ENCODE results near the gene OR12D3. TPM values are rescaled to one million over a fixed set of nuclear protein-coding genes. Genes with fewer than 3 reads are reported as not detected.
"Not testable (repeated sequence)": the region's sequence is repeated elsewhere in the genome, so short reads cannot be mapped to it uniquely, and the experiment has no call there.

OR12D3 gene, protein sequence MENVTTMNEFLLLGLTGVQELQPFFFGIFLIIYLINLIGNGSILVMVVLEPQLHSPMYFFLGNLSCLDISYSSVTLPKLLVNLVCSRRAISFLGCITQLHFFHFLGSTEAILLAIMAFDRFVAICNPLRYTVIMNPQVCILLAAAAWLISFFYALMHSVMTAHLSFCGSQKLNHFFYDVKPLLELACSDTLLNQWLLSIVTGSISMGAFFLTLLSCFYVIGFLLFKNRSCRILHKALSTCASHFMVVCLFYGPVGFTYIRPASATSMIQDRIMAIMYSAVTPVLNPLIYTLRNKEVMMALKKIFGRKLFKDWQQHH
- total RNA-seq, result not detected

- no peak for DNase-seq (ENCODE audit: low read depth in 2 of 3, low spot score in 2 of 3)
Observed at GRCh38 chr6:29375191-29375590, at the start of gene OR12D3. TSS of gene OR12D3 (minus strand) at chr6:29375291. CDS start at chr6:29375287, 4 bp downstream.

- DNase-seq (ENCODE audit: low read depth in 2 of 3, low spot score in 2 of 3), result no peak
Observed at GRCh38 chr6:29424575-29424974, 49.5 kb upstream of the OR12D3 start.

GRCh38 chr6:29424168-29424567 lies 49.1 kb upstream of the OR12D3 start:
- no peak for DNase-seq (ENCODE audit: low read depth in 2 of 3, low spot score in 2 of 3)

DNA sequence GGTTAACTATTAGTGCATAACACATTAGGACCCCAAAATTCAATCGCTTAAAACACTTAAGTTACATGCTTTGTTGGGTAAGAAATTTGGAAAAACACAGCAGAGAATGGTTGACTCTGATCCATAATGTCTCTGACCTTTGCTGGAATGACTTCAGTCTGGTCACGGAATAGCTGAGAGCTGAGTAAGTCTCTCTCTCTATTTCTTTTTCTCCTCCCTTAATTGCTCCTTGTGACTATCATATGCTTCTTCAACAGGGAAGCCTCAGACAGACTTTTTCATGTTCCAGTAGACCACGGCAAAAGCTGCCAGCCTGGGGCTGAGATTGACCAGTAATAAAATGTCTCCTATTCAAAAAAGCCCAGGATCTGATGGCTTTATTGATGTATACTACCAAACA lies 44.4 kb upstream of the OR12D3 start:
- no peak for DNase-seq (ENCODE audit: low read depth in 2 of 3, low spot score in 2 of 3)

GRCh38 chr6:29414588-29414987 lies 39.5 kb upstream of the OR12D3 start, which contains the start of gene OR12D1:
TSS of gene OR12D1 (plus strand) at chr6:29414928.
- peak in 1 of 3 donors; percentile 10 for DNase-seq (ENCODE audit: low read depth in 2 of 3, low spot score in 2 of 3)

DNA sequence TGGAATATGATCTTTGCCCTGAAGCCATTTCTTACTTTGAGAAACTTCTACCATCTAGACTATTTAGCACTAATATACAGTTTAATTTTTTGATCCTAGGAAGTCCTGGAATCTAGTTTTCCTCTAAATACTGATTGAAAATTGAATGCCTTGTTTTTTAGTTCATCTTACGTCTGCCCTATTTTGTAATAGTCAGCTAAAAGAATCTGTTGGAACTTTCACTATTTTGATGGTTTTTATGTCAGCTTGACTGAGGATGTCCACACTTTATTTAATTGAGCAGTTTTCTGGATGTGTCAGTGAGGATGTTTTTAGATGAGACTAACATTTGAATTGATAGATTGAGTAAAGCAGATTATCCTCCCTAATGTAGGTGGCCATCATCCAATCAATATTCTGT lies 28.7 kb upstream of the OR12D3 start:
- no peak for DNase-seq (ENCODE audit: low read depth in 2 of 3, low spot score in 2 of 3)

GRCh38 chr6:29399525-29399924 lies 24.4 kb upstream of the OR12D3 start:
- no peak for DNase-seq (ENCODE audit: low read depth in 2 of 3, low spot score in 2 of 3)

- no peak for DNase-seq (ENCODE audit: low read depth in 2 of 3, low spot score in 2 of 3)
Observed at GRCh38 chr6:29395331-29395730, 20.2 kb upstream of the OR12D3 start, which contains the start of gene OR12D2. TSS of gene OR12D2 (plus strand) at chr6:29395631. CDS start at chr6:29396700, 1,069 bp downstream.

DNA sequence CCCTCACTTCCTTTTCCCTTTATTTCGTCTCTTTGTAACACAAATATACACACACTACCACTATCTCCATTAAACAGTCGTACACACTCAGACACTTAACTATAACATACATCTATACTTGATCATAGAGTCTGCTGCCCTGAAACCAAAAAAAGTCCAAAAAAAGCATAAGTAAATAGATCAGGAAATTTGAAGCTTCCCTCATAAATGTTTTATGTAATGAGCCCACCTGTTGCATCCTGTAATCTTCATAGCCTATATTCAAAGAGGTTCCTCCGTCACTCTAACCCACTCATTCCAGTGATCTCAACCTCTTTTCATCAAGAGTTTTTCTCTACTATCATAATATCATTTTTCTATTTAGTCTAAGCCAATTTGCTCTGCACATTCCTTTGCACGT lies 13.4 kb upstream of the OR12D3 start:
- no peak for DNase-seq (ENCODE audit: low read depth in 2 of 3, low spot score in 2 of 3)

- peak in 2 of 3 donors; percentile 22 to 35 for DNase-seq (ENCODE audit: low read depth in 2 of 3, low spot score in 2 of 3)
Observed at GRCh38 chr6:29376003-29376402, 912 bp upstream of the OR12D3 start.

DNA sequence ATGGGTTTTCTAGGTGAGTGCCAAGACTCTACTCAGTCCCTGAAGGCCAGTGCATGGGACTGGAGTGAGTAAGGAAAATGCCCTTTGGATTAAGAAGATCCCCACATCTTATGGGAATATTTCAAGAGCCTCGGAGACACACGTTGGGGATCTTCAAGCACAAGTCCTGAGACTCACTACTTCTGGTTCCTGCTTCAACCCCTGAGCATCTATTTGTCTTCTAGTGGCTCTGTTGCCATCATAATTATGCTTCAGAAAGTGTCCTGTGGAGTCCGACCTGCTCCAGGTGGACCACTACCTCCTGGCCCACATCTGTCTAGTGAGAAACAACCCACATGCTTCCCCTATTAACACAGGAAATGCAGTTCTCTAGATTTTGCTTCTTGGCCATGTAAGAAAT lies 6.3 kb downstream of the OR12D3 start, which contains the start of gene OR5V1:
Gene OR5V1 (minus strand): TSS at position 101 of the 400 bp plus-strand sequence. CDS start 12,670 bp downstream, outside the sequence.
- no peak for DNase-seq (ENCODE audit: low read depth in 2 of 3, low spot score in 2 of 3)

GRCh38 chr6:29355603-29356002 lies 19.5 kb downstream of the OR12D3 start:
- DNase-seq (ENCODE audit: low read depth in 2 of 3, low spot score in 2 of 3), result peak in 1 of 3 donors; percentile 4

- no peak for DNase-seq (ENCODE audit: low read depth in 2 of 3, low spot score in 2 of 3)
Observed at GRCh38 chr6:29354980-29355379, 20.1 kb downstream of the OR12D3 start.

- DNase-seq (ENCODE audit: low read depth in 2 of 3, low spot score in 2 of 3), result not testable (repeated sequence)
Observed at GRCh38 chr6:29349348-29349747, 25.7 kb downstream of the OR12D3 start.

DNA sequence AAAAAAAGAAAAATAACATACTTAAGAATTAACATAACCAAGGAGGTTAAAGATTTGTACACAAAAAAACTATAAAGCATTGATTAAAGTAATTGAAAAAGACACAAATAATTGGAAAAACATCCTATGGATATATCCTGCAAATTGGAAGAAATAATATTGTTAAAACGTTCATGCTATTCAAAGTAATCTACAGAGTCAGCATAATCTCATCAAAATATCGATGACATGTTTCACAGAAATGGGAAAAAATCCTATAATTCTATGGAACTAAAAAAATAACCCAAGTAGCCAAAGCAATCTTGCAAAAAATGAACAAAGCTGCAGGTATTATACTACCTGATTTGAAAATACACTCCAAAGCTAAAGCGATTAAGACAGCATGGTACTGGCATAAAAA lies 29.7 kb downstream of the OR12D3 start:
- DNase-seq (ENCODE audit: low read depth in 2 of 3, low spot score in 2 of 3), result no peak

DNA sequence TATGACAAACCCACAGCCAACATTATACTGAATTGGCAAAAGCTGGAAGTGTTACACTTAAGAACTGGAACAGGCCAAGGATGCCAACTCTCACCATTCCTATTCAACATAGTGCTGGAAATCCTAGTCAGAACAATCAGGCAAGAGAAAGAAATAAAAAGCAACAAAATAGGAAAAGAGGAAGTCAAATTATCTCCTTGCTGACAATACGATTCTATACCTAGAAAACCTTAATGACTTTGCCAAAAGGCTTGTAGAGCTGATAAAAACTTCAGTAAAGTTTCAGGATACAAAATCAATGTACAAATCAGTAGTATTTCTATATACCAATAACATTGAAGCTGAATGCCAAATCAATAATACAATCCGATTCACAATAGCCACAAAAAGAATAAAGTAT lies 38.8 kb downstream of the OR12D3 start:
- peak in 1 of 3 donors; percentile 1 for DNase-seq (ENCODE audit: low read depth in 2 of 3, low spot score in 2 of 3)

GRCh38 chr6:29332676-29333075 lies 42.4 kb downstream of the OR12D3 start:
- DNase-seq (ENCODE audit: low read depth in 2 of 3, low spot score in 2 of 3), result no peak

- DNase-seq (ENCODE audit: low read depth in 2 of 3, low spot score in 2 of 3), result no peak
Observed at GRCh38 chr6:29325777-29326176, 49.3 kb downstream of the OR12D3 start.

Data from hematopoietic multipotent progenitor cell (in vitro differentiated cells).